BJ (cell line): ENCODE results near the gene HIPK4. TPM values are rescaled to one million over a fixed set of nuclear protein-coding genes. Genes with fewer than 3 reads are reported as not detected.
A peak's percentile ranks its signal among the peaks of the same experiment; 100 is the strongest.
"Not testable (repeated sequence)": the region's sequence is repeated elsewhere in the genome, so short reads cannot be mapped to it uniquely, and the experiment has no call there.

Source experiments
- CTCF ChIA-PET: fragments of 350-600 bp; formaldehyde crosslinking; extraction: SDS; loops from one replicate; lab custom pipeline; 2021; ENCODE audit warnings: antibody characterized with exemption, inconsistent platforms; lab: Yijun Ruan, JAX
- POLR2A ChIA-PET: fragments of 300-600 bp; sonication (Branson Sonifier 250); formaldehyde crosslinking; extraction: SDS; loops from one replicate; lab custom pipeline; 2021; ENCODE audit warnings: antibody characterized with exemption; lab: Charles Lee
- DNase-seq: peaks from one replicate; pipeline ENCODE4 v3.0.0-alpha.2; 2011; ENCODE audit warnings: low read depth
- H3K27me3 ChIP-seq: 2 replicates; pipeline ENCODE4 v1.6.0; 2011; ENCODE audit warnings: low read length; ENCODE audit not compliant: control insufficient read depth, insufficient read depth
- H3K36me3 ChIP-seq: 2 replicates; pipeline ENCODE4 v1.5.1; 2011; ENCODE audit warnings: low read length; ENCODE audit not compliant: control insufficient read depth, insufficient read depth
- H3K4me3 ChIP-seq: 2 replicates; pipeline ENCODE4 v1.5.1; 2011; ENCODE audit warnings: low read depth, mild to moderate bottlenecking, control low read depth, low read length
- CTCF ChIP-seq: IDR thresholded peaks from 2 replicates; pipeline ENCODE4 v1.5.1; 2011; ENCODE audit warnings: low read depth, mild to moderate bottlenecking, control low read depth, inconsistent platforms, low read length, moderate library complexity; ENCODE audit not compliant: insufficient read depth
- polyA plus RNA-seq: library from polyadenylated mRNA; depleted of rRNA; stranded (reverse); fragments of >200 nt; gene quantifications from 2 replicates; pipeline ENCODE4 v1.2.3, GENCODE V29; 2011

Gene HIPK4
- polyA plus RNA-seq, 1 experiment = 0.21 TPM

DNA sequence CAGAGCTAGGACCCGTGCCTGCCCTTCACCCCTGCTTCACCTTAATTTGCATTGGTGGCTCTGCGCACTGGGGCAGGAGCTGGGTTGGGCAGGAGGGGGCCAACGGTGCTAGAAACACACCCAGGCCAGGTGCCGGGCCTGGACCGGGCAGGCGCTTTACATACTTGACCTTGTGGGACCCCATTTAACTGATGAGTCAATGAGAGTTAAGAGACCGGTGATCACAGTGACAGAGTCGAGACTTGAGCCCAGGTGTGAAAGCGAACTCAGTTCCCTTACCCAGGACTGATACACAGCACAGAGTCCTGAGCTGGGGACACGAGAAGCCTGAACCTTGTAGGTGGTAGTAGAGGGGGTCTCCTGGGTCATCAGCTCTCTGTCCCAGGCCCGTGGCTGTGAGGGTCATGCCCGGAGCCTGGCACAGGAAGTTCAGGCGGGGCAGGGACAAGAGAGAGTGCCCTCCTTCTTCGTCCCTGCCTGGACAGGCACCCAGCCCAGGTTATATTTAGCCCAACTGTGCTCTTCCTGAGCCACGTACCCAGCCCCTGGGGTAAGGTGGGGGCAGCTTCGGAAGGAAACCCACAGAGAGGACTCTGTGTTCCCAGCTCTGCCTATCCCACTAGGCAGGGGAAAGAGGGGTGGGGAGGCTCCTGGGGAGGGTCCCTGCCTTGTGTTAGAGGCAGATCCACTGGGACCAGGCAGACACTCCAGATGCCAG, 21.3 kb upstream of the HIPK4 start:
- no peaks in the 10 kb centered on the region for H3K27me3 ChIP-seq
- DNase-seq = no peak
- ChIA-PET POLR2A (no interaction called here), CTCF (interaction anchor here (2.7 to 2.9 kb wide), 2 partner anchors 9 to 13 kb away, joined by 7 to 20 read pairs; no protein-coding TSS in a partner anchor)
- TF ChIP-seq CTCF = no peak
- no peak overlapping the region for H3K4me3 ChIP-seq
- H3K36me3 ChIP-seq = no peaks in the 10 kb centered on the region

DNA sequence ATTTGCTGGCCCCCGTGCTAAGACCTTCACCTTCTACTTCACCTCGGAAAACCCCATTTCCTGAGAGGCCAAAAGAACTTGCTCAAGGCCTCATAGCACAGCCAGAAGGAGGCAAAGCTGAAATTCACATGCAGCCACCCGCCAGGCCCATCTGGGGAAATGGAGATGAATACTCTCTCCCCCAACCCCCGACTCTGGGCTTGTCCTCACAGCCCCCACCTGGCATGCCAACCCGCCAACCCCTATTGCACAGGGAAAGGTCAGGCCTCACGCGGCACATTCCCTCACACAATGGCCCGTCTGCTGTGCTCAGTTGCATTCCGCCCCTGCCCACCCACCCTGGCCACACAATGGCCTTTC, 20.0 kb upstream of the HIPK4 start:
- TF ChIP-seq CTCF = no peak
- no peaks in the 10 kb centered on the region for H3K27me3 ChIP-seq
- H3K4me3 ChIP-seq = no peak overlapping the region
- ChIA-PET POLR2A (no interaction called here), CTCF (interaction anchor here (1.2 kb wide), 1 partner anchor 10 kb away, joined by 3 read pairs; no protein-coding TSS in a partner anchor)
- DNase-seq = no peak
- H3K36me3 ChIP-seq = no peaks in the 10 kb centered on the region

- H3K36me3 ChIP-seq, H3K27me3 ChIP-seq, H3K4me3 ChIP-seq, POLR2A ChIA-PET, DNase-seq: not testable (repeated sequence)
- CTCF ChIA-PET = interaction anchor here (1.2 to 2.3 kb wide), 2 partner anchors 12 kb away, joined by 3 to 15 read pairs; no protein-coding TSS in a partner anchor
Measured at GRCh38 chr19:40408598-40408925, 18.6 kb upstream of the HIPK4 start.

DNA sequence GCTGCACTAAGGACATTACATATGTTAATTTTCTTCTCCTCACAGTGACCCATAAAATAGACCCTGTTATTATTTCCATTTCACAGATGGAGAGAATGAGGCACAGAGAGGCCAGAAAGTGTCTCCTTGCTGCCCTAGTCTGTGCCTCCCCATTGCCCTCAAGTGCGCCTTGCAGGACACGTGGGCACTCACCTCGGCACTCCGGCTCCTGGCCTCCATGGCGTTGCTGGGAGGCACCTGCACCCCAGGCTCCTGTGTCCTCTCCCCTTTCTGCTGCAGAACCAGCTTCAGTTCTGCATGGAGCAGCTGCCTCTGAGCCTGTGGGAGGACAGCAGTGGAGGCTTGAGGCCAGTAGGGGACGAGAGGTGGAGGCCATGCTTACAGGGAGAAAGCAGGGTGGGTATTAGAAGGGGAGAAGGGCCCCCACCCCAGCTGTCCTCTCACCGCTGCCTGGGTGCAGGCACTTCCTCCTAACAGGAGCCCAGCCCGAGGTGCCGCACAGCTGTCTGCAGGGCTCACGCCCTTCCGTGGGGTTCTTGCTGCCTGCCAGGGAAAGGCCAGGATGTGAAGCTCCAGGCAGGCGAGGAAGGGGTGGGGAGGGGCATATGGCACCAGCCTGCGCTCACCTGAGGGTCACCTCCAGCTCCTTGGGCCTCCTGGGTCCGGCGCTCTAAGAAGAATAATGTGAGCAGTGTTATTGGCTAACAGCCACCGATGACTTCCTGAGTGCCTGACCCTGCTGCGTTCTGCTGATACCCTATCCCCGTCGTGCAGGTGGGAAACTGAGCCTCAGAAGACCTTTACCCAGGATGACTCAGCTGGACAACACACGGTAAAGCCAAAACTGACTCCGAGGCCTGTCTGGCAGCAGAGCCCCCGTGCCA, 18.0 kb upstream of the HIPK4 start:
- H3K4me3 ChIP-seq = no peak overlapping the region
- TF ChIP-seq CTCF = no peak
- ChIA-PET POLR2A (no interaction called here), CTCF (interaction anchor here (2.3 kb wide), 1 partner anchor 13 kb away, joined by 15 read pairs; no protein-coding TSS in a partner anchor)
- H3K27me3 ChIP-seq = no peaks in the 10 kb centered on the region
- no peaks in the 10 kb centered on the region for H3K36me3 ChIP-seq
- no peak for DNase-seq

- CTCF ChIA-PET = interaction anchor here (1.1 to 2.4 kb wide), 3 partner anchors 16 to 231 kb away, joined by 5 to 15 read pairs (median 6); no protein-coding TSS in a partner anchor
- H3K36me3 ChIP-seq = no peaks in the 10 kb centered on the region
- peak overlapping the region; percentile 57 for H3K4me3 ChIP-seq
- peak; percentile 49 for DNase-seq
- H3K27me3 ChIP-seq = no peaks in the 10 kb centered on the region
- POLR2A ChIA-PET = interaction anchor here (1.1 kb wide), 1 partner anchor 23 kb away, joined by 3 read pairs; the partner anchor contains the start of gene SERTAD1
- 0 out of 2 replicates have a peak, but pooled peaks have one; percentile 4 for TF ChIP-seq CTCF
Measured at GRCh38 chr19:40403262-40403984, 13.4 kb upstream of the HIPK4 start.
